Bronchial epithelial cell (primary cell): ENCODE data around the gene DECR2. TPM values are rescaled to one million over a fixed set of nuclear protein-coding genes. Genes with fewer than 3 reads are reported as not detected.
A peak's percentile ranks its signal among the peaks of the same experiment; 100 is the strongest.

Experiments used
- DNase-seq: peaks from one replicate; pipeline ENCODE4 v3.0.0-alpha.2; 2010; ENCODE audit warnings: low read depth
- FAIRE-seq: peaks from 2 replicates; lab custom pipeline; 2011; peaks lifted over from hg19 to GRCh38; lab: Jason Lieb, UNC
- H3K27me3 ChIP-seq: 2 replicates; pipeline ENCODE4 v1.5.1; 2011; ENCODE audit warnings: low read length; ENCODE audit not compliant: control insufficient read depth, insufficient read depth
- H3K36me3 ChIP-seq: 2 replicates; pipeline ENCODE4 v1.5.1; 2011; ENCODE audit warnings: low read length; ENCODE audit not compliant: control insufficient read depth, insufficient read depth
- H3K4me3 ChIP-seq: 2 replicates; pipeline ENCODE4 v1.5.1; 2011; ENCODE audit warnings: mild to moderate bottlenecking, low read depth, low read length, control low read depth
- CTCF ChIP-seq: IDR thresholded peaks from 2 replicates; pipeline ENCODE4 v1.5.1; 2011; ENCODE audit warnings: mild to moderate bottlenecking, moderate library complexity, low read length, control low read depth, inconsistent platforms; ENCODE audit not compliant: insufficient read depth, severe bottlenecking
- total RNA-seq: library from RNA; depleted of rRNA; stranded (reverse); fragments of >200 nt; gene quantifications from 2 replicates; pipeline ENCODE4 v1.2.1, GENCODE V29; 2014

Gene DECR2
- total RNA-seq, 1 donor from 2014 or later, result 3.7 TPM

DNA sequence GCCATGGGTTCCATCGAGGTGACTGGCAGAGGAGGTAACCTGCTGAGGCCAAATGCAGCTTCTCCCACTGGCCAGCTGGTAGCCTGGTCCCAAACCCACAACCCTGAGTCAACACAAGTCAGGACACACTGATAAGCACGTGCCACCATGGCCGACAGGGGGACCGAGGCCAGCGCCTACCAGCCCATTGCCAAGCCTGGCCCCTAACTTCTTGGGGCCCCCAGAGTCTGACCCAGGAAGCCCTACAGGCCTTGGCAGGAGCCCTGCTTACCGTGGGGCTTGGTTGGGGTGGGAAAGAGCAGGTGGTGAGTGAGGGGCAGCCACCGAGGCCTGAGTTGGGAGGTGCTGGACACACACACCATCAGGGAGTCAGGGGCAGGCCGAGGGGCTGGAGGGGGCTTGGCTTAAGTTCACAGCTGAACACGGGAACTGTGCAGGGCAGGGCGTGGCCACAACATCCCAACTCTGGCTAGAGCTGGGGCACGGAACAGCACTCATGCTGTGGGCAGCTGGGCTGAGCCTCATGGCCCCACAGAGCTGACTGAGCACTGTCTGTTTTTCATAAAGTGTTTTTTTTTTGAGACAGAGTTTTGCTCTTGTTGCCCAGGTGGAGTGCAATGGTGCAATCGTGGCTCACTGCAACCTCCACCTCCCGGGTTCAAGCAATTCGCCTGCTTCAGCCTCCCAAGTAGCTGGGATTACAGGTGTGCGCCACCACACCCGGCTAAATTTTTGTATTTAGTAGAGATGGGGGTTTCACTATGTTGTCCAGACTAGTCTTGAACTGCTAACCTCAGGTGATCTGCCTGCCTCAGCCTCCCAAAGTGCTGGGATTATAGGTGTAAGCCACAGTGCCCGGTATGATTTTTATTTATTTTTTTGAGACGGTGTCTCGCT lies 36.8 kb upstream of the DECR2 start:
- Histone ChIP-seq H3K27me3 (no peaks in the 10 kb centered on the region), H3K4me3 (no peak overlapping the region), H3K36me3 (peaks cover 2% of the 10 kb centered on the region)
- FAIRE-seq (no peak), DNase-seq (no peak)
- no peak for TF ChIP-seq CTCF

DNA sequence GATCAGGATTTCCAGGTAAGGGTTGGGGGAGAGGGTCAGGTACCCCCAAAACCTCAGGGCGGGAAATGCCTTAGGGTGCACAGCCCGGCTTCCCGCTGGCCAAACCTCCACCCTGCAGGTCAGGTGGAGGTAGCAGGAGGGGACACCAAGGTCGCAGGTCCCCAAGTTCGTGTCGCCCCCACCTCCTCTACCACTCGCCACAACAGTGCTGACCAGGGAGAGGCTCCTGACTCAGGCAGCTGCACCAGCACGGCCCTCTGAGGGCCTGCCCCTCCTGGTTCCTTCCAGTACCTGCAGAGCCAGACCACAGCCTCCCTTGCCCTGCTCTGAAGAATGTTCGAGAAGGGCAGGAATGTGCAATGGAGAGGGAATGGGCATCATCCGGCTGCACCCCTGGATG lies 35.2 kb upstream of the DECR2 start:
- peaks cover 2% of the 10 kb centered on the region for H3K36me3 ChIP-seq
- FAIRE-seq (peak; percentile 7), DNase-seq (no peak)
- no peaks in the 10 kb centered on the region for H3K27me3 ChIP-seq
- TF ChIP-seq CTCF, result no peak
- H3K4me3 ChIP-seq, result no peak overlapping the region

DNA sequence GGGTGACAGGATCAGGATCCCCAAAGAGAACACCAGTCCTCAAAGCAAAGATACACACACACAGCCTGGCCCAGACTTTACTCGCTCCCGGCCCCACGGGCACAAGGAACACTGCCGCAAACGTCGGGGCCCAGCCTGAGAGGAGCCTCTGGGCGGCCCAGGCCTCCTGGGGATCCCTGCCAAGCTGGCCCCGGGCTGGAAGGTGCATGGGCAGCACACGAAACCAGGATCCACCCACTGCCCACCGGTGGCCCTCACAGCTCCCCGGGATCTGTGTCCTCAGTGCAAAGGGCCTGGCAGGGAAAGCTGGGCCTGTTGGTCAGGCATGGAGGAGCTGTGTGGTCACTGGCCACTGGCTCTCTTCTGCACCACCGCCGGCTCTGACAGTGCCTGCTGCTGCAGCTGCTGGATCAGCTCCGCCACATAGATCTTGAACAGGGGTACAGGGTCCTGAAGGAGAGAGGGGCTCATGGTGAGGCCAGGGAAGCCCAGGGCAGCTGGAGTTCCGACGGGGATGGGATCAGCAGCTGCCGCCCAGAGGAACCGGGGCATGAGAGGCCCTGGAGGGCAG lies 34.3 kb upstream of the DECR2 start:
- no peak for FAIRE-seq

GRCh38 chr16:368388-369158 lies 33.1 kb upstream of the DECR2 start:
- Histone ChIP-seq H3K36me3 (peaks cover 7% of the 10 kb centered on the region), H3K4me3 (no peak overlapping the region), H3K27me3 (no peaks in the 10 kb centered on the region)
- TF ChIP-seq CTCF, result no peak
- no peak for FAIRE-seq
- DNase-seq, result no peak

More for the DNA sequence above, 34.3 kb upstream of the DECR2 start:
- H3K4me3 ChIP-seq, result no peak overlapping the region
- H3K27me3 ChIP-seq, result no peaks in the 10 kb centered on the region
- H3K36me3 ChIP-seq, result peaks cover 7% of the 10 kb centered on the region
- no peak for DNase-seq
- no peak for TF ChIP-seq CTCF

DNA sequence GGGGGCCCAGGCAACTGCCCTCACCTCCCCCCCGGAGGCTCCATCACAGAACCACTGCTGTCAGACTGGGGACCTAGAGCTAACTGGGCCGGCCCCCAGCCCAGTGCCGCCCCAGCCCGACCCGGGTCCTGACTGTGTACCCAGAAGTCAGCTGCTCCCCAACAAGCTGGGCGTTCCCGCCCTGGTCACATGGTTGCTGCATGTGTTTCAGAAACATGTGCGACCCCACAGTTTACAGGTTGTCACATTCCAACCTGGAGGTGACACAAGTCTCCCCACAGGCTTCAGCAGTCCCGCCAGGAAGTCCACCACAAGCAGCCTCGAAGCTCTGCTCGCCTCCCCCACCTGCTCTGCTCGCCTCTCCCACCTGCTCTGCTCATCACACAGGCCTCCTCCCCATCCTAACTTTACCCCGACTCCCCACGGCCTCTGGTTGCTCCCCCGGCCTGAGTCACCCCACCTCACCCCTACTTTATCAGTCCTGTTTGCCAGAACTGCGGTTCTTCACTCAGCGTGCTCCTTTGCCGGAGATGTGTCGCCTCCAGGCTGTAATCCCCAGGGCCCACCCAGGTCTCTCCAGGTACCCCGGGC lies 32.3 kb upstream of the DECR2 start:
- FAIRE-seq (no peak), DNase-seq (no peak)
- H3K36me3 ChIP-seq, result peaks cover 7% of the 10 kb centered on the region
- TF ChIP-seq CTCF, result no peak
- no peaks in the 10 kb centered on the region for H3K27me3 ChIP-seq
- peak overlapping the region; percentile 40 for H3K4me3 ChIP-seq
